HG03280 (cell line): ENCODE measurements around the gene CDH5.

Experiments used
- ATAC-seq: cut with Tn5 transposase; IDR thresholded peaks from one replicate; pipeline ENCODE4 v1.9.1; 2021; ENCODE audit warnings: mild to moderate bottlenecking, moderate library complexity; ENCODE audit not compliant: unreplicated experiment

CDH5 gene

DNA sequence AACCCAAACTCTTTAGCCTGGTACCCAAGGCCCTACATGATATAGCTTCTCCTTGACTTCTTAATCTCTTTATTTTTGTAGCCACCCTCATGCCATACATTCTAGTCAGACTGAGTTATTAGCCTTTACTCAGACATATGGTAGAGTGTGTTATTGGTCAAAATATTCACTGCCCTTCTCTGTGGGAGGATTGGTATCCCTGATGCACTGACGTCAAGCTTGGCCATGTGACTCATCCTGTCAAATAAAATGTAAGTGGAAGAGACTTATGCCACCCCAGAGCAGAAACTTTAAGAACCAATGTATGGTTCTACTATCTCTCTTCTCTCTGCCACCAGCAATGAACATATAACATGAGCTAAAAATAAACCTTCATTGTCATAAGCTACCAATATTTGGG, 48.4 kb downstream of the CDH5 start:
- no peak for ATAC-seq

DNA sequence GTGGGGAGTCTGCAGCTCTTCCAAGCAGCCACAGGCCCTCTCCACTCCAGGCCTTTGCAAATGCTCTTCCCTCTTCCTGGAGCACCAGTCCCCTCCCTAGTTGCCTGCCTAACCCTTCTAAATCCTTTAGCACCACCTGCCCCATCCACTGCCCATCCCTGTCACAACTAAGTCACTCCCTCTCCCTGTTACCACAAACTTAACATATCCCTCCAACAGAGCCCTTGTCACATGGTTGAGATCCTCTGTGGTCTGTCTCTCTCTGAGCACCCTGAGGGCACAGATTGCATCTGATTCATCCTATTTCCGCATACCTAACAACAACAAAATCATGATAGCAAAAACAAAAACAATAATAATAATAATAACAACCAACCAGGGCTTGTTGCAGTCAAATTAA, 49.6 kb downstream of the CDH5 start:
- no peak for ATAC-seq

DNA sequence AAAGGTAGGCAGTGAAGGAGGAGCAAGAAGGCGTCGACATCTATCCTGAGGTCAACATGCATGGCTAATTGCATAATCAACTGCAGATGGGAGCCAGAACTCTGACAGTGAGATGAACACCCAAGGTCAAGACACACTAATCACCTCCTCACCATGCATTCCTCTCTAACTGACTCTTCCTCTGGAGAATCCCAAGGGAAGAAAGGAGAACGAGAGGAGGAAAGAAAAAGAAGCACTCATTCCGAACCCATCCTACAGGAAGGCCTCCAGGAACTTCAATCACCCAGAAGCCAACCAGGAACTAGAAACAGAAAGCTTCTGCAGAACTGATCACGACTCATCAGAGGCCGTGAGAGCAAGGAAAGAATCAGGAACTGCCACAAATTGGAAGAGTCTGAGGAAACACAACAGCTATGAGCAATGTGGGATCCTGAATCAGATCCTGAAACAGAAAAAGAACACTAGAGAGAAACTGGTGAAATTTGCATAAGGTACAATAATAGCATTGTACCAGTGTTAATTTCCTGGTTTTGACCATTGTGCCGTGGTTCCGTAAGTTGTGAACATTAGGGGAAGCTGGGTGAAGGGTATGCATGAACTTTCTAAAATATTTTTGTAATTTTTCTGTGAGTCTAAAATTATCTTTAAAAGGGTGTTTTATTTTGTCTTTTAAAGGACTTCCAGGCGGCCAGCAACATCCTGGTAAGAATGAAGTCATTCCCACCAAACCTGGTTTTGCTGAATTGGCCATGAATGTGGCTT, 50.6 kb downstream of the CDH5 start:
- no peak for ATAC-seq

DNA sequence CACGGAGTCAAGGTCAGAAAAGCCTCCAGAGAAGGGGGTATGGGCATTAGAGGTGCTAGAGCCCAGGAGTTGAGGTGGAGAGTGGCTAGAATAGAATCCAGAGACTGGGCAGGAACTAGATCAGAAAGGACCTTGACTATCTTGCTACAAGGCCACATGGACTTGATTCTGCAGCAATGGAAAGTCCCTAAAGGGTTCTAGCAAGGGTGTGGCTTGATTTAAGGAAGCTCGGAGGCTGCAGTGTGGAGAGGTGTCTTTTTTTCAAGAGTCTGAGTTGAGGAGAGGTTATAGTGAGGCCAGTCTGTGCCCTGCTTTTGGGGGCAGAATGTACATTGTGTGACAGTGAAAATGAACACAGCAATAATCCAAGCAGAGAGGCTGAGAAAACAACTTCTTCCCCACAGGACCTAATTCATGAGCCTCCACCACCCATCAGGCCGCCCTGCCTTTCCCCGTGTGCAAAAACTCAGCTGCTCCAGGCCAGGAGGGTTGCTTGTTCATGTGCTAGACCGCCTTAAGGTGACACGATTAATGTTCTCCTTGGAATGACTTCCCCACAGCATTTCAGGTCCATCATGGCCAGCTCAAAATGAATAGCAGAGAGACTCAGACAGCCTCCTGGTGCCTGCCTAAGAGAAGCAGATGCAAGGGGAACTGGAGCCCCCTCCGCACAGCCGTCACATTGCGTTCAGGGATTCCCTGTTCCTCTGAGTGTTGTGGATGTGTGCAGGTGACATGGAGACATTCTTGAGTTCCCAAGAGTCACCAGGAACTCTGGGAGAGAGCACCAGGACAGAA, 51.9 kb downstream of the CDH5 start:
- no peak for ATAC-seq

DNA sequence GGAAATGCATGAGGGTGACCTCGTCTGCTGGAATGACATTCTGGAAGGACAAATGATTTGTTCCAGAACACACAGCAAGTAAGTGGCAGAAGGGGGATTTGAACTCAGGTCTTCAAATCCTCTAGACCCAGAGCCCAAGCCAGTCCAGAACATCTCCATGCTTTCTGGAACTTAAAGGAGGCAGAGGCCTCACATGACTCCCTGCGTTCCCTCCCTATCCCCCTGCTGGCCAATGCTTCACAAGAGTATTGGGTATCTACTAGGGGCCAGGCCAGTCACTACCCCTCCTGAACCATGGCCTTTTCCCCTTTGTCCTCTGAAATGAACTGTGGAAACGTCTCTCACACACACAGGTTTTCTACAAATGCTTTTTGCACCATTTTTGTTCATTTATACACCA, 53.0 kb downstream of the CDH5 start:
- no peak for ATAC-seq

DNA sequence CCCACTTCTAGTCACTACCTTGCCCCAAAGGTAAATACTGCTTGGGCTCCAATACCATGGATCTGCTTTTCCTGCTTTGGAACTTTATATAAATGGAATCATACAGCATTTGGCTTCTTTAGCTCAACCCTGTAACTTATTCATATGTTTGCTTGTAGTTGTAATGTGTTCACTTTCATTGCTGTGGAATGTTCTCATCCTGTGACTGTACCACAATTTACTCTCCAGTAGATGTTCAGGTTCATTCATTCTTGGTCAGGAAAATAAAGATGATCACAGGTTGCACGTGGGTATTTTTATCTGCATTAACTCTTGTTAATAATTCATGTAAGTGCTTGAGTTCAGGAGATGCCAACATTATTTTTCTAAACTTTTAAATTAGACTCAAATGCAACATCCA, 53.9 kb downstream of the CDH5 start:
- no peak for ATAC-seq

DNA sequence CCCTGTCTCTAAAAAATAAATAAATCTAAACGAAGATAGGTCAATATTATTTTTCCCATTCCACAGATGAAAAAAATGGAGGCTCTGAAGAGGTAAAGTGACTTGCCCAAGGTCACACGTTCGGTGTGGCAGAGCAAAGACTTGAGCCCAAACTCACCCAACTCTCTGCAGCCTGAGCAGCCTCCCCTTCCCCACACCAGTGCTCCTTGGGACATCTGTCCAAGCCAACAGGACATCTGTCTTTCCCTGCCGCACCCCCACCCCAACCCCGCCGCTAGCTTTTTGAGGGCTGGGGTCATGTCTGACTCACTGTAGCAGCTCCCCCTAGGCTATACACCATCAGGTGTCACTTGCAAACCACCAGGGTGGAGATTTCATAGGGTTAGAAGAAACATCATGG, 55.4 kb downstream of the CDH5 start:
- ATAC-seq, result no peak

DNA sequence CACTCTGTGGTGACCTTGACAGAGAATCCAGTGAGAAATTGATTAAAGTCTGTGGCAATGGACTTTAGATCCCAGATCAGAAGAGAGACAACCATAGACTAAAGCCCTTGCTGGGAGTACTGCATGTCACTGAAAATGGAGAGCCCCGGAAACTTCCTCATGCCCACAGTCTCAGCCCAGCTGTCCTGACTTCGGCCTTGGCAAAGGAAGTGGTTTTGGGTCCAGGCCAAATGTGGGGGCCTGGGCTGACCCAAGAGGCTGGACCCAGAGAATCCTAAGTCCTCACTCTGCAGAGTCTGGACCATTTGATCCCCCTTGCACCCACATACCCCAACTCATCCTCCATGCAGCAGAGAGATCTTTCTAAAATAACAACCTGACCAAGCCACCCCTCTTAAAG, 55.9 kb downstream of the CDH5 start:
- no peak for ATAC-seq

DNA sequence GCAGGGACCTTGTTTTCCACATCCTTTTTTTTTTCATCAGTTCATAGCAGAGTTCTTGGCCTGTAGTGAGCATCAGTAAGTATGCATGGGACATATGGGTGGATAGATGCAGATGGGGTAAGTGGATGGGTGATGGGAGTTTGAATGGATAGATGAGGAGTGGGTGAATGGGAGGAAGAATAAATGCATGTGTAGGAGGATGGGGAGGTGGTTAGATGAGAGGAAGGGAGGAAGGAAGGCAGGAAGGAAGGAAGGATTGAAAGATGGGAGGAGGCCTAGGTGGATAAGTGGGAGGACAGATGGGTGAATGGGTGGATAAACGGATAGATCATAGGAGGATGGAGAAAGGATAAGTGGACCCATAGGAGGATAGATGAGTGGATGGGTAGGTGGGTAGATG, 56.7 kb downstream of the CDH5 start:
- no peak for ATAC-seq

DNA sequence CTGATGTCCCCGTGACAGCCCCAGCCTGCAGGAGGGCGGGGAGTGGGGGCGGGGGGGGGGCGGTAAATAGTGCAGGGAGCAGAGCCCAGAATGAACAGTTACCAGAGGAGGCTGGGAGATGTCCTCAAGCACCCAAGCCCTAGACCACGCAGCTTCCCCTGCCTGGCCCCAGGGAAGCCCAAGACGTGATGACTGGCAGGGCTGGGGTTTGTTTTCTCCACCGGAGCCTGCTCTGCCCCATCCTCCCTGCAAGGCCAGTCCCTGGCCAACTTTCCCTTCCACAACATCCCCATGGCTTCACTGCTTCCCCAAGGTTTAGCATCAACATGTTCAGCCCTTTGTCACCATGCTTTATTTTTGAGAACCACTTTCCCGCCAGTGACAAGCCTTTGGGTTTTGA, 59.2 kb downstream of the CDH5 start:
- ATAC-seq, result no peak

DNA sequence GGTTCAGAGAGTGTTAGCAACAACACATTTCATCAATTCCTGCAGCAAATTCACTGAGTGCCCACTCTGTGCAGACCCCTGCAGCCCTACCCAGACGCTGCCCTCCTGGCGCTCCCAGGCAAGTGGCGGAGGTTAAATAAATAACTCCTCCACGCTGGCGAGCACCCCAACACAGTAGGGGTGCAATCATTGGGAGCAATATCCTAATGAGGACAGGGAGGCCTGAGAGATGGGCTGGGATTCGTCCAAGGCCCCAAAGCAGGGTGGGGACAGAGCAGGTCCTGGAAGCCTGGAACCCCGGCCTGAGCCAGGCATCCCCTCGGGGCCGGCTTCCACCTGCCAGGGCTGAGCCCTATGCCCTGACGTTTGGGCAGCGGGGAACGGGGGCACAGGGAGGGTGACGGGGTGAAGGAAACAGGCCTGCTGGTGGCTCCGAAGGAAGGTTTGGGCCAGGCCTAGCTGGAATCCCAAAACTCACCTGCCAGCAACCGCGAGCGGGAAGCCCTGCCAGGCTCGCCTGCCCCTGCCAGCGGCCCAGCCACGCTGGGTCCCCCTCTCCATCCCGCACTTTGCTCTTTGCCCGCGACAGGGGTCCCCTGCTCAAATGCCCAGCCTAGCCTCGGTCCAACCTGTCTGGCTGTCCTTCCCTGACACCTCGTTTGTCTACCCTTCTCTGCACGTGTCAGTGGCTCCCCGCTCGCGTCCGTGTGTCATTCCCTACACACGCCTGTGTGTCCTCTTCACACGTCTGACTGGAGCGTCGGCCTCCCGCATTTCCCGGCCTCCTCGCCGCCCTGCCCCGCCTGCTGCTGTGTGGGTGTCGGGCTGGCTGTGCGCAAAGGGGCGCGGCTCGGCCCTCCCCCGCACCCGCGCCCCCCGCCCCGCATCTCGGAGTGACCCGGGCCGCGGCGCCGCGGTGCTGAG, 59.9 kb downstream of the CDH5 start:
- ATAC-seq, result no peak

DNA sequence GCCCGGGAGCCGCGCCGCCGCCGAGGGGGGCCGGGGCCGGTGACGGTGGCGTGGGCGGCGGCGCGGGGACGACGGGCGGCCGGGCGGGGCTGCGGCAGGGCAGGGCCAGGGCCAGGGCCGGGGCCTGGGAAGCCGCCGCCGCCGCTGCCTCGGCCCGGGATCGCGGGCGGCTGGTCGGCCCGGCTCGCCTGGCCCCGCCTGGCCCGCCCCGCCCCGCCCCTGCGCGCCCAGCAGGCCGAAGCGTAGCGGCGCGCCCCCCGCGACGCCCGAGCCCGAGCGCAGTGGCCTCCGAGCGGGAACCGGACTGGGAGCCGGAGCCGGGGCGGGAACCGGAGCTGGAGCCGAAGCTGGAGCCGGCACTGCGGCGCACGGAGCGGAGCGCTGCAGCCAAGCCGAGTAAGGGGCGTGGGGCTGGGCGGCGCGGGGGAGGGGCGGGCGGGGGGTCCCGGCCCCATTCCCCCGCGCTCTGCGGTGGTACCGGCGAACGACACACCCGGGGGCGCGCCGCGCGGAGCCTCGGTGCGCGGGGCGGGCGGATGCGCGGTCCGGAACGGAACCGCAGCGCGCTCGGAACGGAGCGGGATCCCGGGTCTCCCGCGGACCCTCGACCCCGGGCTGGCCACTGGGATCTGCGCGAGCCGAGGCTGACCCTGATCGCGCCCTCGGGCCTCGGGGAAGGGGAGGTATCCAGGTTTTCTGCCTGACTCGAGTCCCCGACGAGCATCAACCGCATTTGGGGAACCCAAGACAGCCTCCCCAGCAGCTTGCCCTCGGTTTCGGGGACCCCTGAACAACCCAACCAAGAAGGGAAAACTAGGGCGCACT, 60.8 kb downstream of the CDH5 start, which contains the start of gene BEAN1:
Gene BEAN1 (plus strand): TSS at position 260 of the 825 bp plus-strand sequence. CDS start 10,382 bp downstream, outside the sequence.
- ATAC-seq, result no peak

DNA sequence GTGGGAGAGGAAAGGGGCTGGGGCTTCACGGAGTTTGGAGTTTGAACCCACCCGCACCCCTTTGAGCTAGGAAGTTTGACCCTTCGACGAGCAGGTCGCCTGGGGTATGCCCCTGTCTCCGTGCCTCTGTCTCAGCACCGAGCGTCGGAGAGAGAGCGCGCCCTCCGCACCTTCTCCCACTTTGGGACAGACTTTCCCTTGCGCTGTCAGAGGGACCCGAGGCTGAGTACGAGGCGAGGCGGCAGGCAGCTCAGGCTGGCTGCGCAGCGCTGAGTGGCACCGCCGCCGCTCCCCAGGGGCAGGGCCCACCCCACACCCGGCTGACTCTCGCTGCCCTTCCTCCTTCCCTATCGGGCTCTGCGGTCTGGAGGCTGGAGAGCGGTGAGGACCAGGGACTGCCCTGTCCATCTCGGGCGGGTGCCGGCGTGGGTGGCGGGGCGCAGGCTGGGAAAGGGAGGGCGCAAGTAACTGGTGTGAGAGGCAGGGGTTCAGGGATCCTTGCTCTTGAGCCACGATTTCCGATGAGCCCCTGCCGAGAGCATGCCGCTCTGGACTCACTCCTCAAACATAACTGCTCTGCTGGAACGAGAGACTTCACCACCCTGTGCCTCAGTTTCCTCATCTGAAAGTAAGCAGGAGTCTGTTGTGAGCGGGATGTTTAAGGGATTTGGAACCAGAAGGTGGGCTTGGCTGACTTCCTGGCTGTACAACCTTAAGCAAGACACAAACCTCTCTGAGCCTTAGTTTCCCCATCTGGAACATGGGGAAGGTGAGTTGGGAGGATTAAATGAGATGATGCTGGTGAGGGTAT, 61.6 kb downstream of the CDH5 start:
- ATAC-seq, result no peak

DNA sequence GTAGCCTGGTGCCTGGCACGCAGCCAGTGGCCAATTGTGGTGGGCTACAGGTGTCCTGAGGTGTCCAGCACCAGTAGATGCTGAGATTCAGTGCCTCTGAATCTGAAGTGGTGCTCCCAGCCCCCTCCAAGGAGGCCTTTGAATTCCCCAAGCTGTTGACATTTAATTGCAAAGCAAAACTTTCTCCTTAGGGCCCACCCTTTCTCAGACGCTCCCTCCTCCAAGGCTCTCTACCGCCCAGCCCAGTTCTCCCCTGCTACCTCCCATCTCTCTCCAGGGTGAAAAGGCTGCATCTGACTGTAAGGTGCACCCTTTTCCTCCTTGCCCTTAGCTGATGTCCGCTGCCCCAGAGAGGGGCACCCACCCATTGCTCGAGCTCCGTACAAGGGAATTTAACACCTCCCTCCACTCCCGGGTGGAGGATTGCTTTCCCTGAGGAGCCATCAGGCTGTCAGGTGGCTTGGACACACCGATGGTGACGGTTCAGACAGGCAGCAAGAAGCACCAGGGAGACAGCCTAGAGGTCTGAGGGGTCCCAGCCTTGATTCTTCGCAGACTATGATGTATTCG, 62.3 kb downstream of the CDH5 start:
- ATAC-seq, result no peak

DNA sequence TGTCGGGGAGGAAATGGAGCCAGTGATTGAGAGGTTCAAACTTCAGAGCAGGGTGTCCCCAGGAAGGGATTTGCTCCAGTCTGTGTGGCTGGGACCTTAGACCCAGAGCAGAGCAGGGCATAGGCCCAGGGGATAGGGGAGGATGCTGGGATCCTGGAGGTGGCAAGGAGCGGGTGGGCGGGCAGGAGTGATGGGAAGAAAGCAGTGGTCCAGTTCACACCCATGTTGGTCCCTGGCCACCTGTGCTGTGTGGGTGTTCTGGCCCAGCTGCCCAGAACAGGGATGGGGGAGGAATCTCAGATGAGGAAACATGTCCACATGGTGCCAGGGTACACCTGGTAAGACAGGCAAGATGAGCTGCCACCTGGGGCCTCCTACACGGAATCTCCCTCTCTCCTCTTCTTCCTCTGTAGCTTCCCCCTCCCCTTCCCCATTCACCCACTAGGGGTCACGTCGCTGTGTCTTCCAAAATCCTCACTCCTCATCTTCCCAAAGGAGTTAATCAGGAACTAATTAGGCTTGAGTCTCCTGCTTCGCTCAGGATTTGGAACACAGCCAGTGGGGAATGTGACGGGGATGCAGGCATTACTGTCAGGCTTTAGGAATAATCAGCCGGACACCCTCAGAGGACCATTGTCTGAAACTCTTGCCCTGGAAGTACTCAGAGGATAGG, 62.9 kb downstream of the CDH5 start:
- no peak for ATAC-seq

DNA sequence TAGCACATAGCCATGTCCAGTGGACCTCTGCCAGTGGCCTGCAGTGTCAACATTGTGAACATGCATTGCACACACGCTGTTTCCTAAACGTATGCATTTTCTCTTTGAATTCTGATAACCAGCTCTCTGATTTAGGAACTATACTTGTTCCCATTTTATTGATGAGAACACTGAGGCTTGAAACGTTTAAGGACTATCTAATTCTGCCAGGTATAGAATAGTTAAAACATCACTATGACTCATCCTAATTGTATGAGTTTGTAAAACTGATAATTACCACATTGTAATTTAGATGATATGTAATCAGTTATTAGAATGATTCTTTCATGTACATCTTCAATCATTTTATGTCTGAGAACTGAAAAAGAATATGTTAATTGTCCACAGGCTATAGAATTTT, 63.7 kb downstream of the CDH5 start:
- no peak for ATAC-seq

DNA sequence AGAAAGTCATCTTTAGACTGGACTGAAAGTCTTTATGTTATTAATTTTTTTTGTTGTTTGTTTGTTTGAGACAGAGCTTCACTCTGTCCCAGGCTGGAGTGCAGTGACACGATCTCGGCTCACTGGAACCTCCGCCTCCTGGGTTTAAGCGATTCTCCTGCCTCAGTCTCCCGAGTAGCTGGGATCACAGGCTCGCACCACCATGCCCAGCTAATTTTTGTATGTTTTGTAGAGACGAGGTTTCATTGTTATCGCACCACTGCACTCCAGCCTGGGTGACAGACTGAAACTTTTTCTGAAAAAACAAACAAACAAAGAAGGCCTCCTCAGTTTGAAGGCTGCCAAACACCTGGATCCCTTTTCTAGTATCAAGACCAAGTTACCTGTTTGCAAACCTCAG, 65.3 kb downstream of the CDH5 start:
- no peak for ATAC-seq

DNA sequence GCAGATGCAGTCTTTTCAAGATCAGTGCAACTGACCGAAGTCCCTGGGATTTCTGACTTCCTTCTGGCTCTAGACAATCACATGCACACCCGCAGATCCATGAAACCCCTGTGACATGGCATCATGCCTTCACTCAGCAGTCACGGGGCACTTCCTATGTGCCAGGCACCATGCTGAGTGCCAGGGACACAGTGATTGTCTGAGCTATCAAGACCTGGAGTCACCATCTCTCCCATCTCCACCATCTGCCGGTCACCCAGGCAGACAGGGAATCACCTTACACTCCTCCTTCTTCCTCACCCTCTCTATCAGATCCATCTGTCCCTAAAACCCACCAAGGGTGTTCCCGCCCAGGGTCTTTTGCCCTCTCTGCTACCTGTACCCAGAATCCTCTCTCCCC, 65.9 kb downstream of the CDH5 start:
- no peak for ATAC-seq
